IPS-18c (cell line): Measurements from ENCODE around the gene SLC2A3.
"Not testable (repeated sequence)": the region's sequence is repeated elsewhere in the genome, so short reads cannot be mapped to it uniquely, and the experiment has no call there.

Source experiments
- H3K4me3 ChIP-seq: 2 replicates; pipeline ENCODE4 v1.7.0; 2013; ENCODE audit warnings: low read depth, mild to moderate bottlenecking, low read length, moderate library complexity; ENCODE audit not compliant: insufficient read depth
- H3K9me3 ChIP-seq: one replicate; pipeline ENCODE4 v1.6.1; 2013; ENCODE audit warnings: mild to moderate bottlenecking, low read length, moderate library complexity; ENCODE audit not compliant: control insufficient read depth, insufficient read depth

The SLC2A3 gene

GRCh38 chr12:7935590-7936581, at the start of gene SLC2A3:
SLC2A3 (minus strand) TSS chr12:7936187; CDS start chr12:7936034, 153 bp downstream.
- Histone ChIP-seq H3K9me3 (no peaks in the 10 kb centered on the region), H3K4me3 (peak within 1 kb of the TSS; percentile 58)

DNA sequence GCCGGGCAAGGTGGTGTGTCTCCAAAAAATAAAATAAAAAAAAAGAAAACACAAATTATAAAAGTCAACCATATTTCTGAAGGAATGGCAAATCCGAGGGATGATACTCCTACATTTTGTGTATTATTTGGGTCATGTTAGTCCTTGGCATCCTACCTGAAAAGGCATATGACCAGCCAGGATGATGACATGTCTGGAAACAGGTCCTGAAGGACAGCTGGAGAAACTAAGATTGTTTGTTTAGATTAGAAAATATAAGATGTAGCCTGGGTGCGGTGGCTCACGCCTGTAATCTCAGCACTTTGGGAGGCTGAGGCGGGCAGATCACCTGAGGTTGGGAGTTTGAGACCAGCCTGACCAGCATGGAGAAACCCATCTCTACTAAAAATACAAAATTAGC, 48.9 kb upstream of the SLC2A3 start:
- no peak overlapping the region for H3K4me3 ChIP-seq
- no peaks in the 10 kb centered on the region for H3K9me3 ChIP-seq

GRCh38 chr12:7983460-7983859, 47.5 kb upstream of the SLC2A3 start:
- not testable (repeated sequence) for H3K4me3 ChIP-seq, H3K9me3 ChIP-seq

GRCh38 chr12:7983019-7983418, 47.0 kb upstream of the SLC2A3 start:
- H3K4me3 ChIP-seq, H3K9me3 ChIP-seq: not testable (repeated sequence)

- H3K4me3 ChIP-seq, H3K9me3 ChIP-seq: not testable (repeated sequence)
Measured at GRCh38 chr12:7982332-7982735, 46.3 kb upstream of the SLC2A3 start.

DNA sequence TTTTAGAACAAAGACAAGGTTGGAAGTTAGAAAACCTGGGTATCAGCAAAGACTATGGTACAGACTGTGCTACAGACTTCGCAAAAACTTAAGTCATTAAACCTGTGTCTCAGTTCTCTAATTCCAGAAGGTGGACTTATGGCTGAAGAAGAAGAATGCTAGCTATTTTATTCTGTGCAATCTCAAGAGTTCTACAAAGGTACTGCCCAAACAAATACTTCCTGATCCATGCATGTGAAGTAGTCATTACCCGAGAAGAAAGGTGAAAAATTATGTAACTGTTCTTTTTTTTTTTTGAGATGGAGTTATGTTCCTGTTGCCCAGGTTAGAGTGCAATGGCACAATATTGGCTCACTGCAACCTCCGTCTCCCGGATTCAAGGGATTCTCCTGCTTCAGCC, 45.5 kb upstream of the SLC2A3 start:
- H3K9me3 ChIP-seq: peaks cover 2% of the 10 kb centered on the region
- H3K4me3 ChIP-seq: no peak overlapping the region

GRCh38 chr12:7977351-7978124, 41.6 kb upstream of the SLC2A3 start:
- not testable (repeated sequence) for H3K4me3 ChIP-seq, H3K9me3 ChIP-seq

- H3K4me3 ChIP-seq: no peak overlapping the region
- peaks cover 7% of the 10 kb centered on the region for H3K9me3 ChIP-seq
Measured at GRCh38 chr12:7973457-7973825, 37.5 kb upstream of the SLC2A3 start.

DNA sequence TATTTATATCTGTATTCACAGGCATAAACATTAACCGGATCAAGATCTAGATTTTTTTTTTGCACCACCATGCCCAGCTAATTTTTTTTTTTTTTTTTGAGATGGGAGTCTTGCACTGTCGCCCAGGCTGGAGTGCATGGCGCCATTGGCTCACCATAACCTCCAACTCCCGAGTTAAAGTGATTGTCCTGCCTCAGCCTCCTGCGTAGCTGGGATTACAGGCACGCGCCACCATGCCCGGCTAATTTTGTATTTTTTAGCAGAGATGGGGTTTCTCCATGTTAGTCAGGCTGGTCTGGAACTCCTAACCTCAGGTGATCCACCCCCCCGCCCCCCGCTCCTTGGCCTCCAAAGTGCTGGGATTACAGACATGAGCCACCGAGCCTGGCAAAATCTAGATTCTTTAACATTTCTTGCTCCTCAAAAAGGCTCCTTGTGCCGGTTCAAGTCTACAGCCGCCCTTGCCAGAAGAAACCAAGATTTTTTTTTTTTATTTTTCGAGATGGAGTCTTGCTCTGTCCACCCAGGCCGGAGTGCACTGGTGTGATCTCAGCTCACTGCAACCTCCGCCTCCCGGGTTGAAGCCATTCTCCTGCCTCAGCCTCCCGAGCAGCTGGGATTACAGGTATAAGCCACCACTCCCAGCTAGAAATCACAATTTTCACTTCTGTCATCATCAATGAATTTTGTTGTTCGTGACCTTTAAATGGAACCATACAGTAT, 36.9 kb upstream of the SLC2A3 start:
- peaks cover 7% of the 10 kb centered on the region for H3K9me3 ChIP-seq
- H3K4me3 ChIP-seq: no peak overlapping the region

DNA sequence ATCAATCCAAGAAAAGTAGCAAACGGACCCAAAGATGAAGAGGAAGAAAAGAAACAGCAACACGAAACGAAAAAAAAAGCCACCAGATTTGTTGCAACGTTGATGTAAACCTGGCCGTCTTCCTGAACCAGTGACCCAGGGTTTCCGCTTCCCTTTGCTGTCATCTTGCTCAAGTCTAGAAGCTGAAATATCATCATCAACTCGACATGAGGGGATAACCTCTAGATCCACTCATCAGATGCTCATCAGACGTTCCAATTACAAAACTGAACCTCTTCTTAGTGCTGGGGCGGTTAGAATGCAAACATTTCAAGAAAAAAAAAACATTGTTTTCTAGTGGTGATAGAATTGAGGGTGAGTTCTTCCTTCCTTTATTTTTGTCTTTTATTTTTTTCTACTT, 36.3 kb upstream of the SLC2A3 start:
- H3K9me3 ChIP-seq, H3K4me3 ChIP-seq: not testable (repeated sequence)

DNA sequence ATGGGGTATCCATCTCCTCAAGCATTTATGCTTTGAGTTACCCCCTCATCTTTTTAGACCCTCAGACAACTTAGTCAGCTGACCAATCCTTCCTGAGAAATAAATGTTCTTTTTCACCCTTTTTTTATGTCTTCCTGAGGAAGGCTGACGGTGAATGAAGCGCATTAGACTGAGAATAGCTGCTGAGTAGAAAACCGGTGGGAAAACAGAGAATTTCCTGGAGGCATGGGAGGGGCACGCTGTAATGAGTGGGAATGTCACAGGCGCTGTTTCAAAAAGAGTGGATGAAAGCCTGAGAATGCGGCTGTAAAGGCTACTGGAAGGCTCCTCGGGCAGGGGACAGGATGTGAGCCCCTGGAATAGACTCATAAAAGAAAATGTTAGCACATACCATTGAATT, 35.8 kb upstream of the SLC2A3 start:
- H3K4me3 ChIP-seq, H3K9me3 ChIP-seq: not testable (repeated sequence)

DNA sequence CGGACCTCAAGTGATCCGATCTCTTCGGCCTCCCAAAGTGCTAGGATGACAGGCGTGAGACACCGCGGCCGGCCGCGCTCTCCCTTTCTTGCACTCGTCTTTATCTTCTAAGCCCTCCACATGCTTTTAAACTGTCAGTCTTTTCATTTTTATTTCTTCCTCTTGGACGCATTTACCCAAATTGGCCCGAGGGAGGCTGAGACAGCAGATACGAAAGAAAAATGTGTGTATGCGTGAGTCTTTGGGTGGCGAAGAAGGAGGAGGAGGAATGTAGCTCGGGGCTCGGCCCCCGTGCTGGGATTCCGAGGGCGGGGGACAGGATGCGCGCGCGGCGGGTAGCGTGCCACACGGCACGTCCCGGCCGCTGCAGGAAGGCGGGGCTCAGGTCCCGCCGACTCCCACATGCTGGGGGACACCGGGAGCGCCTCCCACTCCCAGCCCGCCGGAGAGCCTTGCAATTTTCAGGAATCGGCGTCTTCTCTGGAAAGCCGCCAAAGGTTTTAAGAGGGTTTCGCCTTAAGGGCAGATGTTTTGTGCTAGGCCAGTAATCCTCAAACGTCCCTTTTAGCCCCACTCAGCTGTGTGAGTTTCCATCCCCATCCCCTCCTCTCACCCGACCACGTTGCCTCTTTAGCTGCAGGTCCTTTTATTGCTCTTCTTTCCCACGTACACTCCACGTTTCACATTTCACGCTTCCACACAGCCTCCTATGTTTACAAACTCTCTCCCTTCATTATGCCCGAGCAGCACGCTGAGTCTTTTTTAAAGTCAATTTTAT, 34.7 kb upstream of the SLC2A3 start:
- peak overlapping the region; percentile 47 for H3K4me3 ChIP-seq
- peaks cover 5% of the 10 kb centered on the region for H3K9me3 ChIP-seq

GRCh38 chr12:7966563-7966962, 30.6 kb upstream of the SLC2A3 start:
- H3K4me3 ChIP-seq: no peak overlapping the region
- peaks cover 2% of the 10 kb centered on the region for H3K9me3 ChIP-seq

DNA sequence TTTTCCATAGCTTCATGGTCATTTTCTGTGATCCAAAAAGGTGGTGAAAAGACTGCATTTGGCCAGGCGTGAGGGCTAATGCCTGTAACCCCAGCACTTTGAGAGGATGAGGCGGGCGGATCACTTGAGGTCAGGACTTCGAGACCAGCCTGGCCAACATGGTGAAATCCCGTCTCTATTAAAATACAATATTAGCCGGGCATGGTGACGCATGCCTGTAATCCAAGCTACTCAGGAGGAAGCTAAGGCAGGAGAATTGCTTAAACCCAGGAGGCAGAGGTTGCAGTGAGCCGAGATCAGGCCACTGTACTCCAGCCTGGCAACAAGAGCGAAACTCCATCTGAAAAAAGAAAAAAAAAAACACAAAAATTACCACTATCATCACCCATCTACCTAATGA, 28.7 kb upstream of the SLC2A3 start:
- not testable (repeated sequence) for H3K9me3 ChIP-seq, H3K4me3 ChIP-seq

DNA sequence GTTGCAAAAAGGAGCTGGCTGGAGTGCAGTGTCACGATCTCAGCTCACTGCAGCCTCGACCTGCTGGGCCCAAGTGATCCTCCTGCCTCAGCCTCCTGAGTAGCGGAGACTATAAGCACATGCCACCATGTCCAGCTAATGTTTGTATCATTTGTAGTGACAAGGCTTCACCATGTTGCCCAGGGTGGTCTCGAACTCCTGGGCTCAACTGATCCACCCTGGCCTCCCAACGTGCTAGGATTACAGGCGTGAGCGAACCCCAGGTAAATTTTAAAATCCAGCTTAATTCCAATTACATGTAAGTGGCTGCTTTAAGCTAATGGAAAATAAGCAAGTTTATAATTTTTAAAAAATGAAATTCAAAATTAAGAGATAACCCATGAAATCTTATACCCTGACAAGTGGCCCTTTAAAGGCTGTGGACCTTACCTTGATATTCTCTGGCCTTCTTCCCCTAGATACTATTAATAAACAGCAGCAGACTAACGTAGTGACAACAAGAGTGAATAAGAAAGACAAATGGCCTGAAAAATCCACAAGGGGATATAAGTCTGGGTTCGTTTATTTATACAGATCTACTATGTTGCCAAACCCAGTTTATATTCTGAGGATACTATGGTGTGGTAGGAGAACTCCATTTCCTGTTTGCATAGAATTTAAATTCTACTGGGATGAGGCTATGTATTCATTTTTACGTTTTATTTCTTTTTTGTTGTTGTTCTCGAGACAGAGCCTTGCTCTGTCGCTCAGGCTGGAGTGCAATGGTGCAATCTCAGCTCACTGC, 25.6 kb upstream of the SLC2A3 start:
- peak overlapping the region; percentile 78; the same call in 1 of the 2 replicates for H3K4me3 ChIP-seq
- H3K9me3 ChIP-seq: no peaks in the 10 kb centered on the region

DNA sequence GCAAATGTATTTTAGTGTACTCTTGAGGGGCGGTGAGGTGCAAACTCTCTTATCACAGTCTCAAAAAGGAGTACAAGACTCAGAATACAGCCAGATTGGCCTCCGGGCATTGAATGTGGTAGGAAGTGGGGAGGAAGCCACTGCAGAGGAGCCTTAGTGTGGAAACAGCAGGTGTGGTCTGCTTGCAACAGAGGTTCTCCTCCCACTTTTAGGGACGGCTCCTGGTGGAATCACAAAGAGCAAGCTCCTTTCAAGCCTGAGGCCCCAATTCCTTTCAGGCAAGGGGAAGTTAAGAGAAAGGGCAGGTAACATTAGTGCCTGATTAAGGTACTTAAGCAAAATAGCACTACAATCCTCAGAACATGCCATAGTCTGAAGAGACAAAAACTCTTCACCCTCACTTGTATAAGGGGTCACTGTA, 23.7 kb upstream of the SLC2A3 start:
- H3K4me3 ChIP-seq: 0 out of 2 replicates have a peak overlapping the region, but pooled peaks have one; percentile 6
- no peaks in the 10 kb centered on the region for H3K9me3 ChIP-seq
